ENCODE measurements around the gene ATP2B2.
"Not testable (repeated sequence)": the region's sequence is repeated elsewhere in the genome, so short reads cannot be mapped to it uniquely, and the experiment has no call there.

Gene ATP2B2

DNA sequence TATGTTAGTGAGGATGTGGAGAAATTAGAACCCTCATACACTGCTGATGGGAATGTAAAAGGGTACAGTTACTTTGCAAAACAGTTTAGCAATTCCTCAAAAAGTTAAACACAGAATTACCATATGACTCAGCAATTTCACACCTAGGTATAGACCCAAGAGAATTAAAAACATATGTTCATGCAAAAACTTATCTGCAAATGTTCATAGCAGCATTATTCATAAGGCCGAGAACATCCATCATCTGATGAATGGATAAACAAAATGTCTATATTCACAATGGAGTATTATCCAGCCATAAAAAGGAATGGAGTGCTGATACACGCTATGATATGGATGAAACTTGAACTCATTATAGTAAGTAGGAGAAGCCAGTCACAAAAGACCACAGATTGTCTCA, 194.8 kb downstream of the ATP2B2 start:
- no peak for DNase-seq (ENCODE audit: low read depth in 2 of 3, low spot score in 2 of 3)

DNA sequence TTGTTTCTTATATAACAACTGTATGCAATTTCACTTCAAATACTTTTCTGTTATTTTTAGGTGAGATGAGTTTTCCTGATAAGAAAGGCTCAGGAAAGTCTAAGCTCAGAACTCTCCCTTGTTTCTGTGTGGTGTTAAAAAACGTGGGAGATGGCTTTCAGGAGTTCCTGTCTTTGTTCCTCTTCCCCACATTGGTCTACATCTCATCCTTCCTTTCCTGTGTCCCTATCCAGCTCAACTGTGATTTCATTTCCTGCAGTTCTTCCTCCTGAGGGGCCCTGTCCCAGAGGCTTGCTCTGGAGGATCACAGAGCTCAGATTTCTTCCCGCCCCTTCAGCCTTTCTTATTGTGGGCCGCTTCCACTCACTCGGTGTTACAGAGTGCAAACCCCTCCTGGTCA, 195.7 kb downstream of the ATP2B2 start:
- no peak for DNase-seq (ENCODE audit: low read depth in 2 of 3, low spot score in 2 of 3)

DNA sequence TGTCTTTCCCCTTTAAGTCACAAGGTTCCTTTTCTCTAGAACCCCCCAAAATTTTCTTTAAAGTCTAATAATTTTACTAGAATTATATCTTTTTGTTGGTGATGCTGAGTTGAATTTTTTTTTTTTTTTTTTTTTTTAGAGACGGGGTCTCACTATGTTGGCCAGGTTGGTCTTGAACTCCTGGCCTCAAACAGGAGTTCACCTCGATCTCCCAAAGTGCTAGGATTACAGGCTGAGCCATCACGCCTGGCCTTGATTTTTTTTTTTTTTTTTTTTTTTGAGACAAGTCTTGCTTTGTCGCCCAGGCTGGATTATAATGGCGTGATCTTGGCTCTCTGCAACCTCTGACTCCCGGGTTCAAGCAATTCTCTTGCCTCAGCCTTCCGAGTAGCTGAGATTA, 196.7 kb downstream of the ATP2B2 start:
- DNase-seq (ENCODE audit: low read depth in 2 of 3, low spot score in 2 of 3) = no peak

DNA sequence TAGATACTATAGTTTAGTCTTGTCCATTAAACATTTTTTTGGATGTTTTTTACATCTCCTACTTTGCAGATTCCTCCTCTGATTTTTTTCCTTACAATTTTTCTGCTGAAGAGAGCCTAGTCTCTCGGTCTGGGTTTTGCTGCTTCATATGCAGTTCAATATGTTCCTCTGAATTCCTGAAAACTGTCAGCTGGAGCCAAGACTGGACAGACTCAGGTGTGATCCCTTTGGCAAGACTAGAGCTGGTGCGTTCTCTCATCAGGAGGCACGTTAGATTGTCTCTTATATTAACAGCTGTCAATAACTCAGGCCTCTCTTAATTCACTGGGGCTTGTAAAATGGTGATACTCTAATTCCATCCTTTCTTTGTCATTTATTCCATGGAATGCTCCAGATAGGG, 199.2 kb downstream of the ATP2B2 start:
- DNase-seq (ENCODE audit: low read depth in 2 of 3, low spot score in 2 of 3) = no peak

DNA sequence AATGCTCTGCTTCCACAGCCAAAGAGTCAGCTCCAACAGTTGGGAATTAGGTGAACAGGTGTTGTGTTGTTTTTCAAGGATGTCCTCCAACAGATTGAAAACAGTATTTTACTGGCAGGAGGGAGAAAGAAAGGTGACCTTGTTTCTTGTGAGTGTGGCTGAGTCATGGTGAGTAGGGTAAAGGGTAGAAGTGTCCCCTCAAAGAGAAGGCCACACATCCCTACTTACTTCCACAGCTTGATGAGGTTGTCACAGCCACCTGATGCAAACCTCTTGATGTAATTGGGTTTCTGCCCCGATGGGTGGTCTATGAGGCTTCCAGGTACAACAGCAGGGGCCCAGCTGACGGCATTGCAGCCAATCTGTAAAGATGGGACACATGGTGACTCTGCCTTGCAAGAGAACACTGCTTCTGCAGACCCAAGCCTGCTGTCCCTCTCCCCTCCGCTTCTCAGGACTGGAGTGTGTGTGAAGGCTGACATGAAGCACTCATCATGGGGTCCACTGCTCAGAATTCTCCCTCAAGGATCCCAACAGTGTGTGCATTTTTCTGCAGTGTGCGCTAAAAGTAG, 200.0 kb downstream of the ATP2B2 start:
- no peak for DNase-seq (ENCODE audit: low read depth in 2 of 3, low spot score in 2 of 3)

DNA sequence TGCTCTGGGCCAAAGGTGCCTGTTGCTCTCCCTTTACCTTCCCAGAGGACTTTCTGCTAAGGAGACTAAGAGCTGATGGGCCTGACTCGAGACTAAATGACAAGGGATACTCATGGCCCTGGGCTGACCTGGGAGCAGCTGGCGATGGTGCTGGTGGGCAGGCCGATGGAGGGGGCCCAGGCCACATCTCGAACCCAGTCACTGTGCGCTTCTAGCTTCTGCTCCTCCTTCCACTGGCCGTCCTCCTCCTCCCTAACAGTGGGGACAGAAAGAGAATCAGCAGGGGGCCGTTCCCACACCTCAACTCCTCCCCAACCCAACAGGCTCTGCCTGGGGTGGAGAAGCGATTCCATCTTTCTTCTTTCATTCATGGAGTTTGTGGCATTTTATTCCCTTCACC, 200.5 kb downstream of the ATP2B2 start:
- no peak for DNase-seq (ENCODE audit: low read depth in 2 of 3, low spot score in 2 of 3)

DNA sequence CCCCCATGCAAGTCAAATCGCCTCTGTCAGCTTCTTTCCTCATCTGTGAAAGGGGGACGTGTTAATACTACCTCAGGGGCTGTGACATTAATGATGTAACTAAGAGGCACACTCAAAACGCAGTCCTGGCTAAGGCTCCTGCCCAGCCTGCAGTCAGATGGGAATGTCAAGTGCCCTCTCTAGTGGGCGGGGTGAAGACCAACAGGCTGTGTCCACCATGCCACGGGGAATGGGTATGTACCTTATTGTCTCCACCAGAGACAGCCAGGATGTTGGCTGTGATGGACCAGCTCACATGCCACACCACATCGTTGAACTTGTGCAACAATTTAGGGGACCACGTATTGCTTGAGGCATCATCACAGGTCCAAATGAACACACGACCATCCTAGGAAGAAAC, 201.6 kb downstream of the ATP2B2 start:
- no peak for DNase-seq (ENCODE audit: low read depth in 2 of 3, low spot score in 2 of 3)

DNA sequence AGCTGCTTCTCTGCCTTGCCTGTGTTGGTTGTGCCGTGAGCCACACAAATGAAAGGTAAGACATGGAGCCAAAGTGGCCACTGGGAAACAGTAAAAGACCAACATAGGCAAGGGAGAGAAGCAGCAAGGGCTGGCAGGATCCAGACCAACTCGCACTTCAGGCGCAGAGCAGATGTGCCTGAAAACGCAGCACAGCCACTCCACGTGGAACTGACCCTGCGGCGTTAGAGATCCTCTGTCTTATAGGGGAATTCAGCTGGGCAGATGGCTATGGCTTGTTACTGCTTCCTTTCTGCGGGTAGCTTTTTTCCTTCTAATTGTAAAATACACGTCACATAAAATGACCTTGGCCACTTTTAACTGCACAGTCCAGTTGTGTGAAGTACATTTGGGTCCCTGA, 202.3 kb downstream of the ATP2B2 start:
- DNase-seq (ENCODE audit: low read depth in 2 of 3, low spot score in 2 of 3) = no peak

DNA sequence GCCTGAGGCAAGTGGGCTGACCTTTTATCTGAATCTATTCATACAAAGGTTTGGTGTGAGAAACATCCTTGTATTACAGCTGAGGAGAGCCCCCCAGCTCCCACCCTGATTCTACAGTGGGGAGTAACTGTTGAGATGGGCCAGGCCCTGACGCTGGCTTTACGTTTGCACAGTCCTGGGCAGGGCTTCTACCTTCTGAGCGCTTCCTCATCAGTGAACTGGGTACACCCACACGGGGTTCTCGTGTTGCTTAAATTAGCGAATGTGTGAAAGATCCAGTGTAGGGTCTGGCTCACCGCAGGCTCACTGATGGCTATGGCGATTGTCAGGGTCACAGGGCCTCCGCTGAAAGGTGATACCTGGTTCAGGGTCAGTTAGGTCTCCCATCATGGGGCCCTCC, 205.3 kb downstream of the ATP2B2 start:
- DNase-seq (ENCODE audit: low read depth in 2 of 3, low spot score in 2 of 3) = no peak

DNA sequence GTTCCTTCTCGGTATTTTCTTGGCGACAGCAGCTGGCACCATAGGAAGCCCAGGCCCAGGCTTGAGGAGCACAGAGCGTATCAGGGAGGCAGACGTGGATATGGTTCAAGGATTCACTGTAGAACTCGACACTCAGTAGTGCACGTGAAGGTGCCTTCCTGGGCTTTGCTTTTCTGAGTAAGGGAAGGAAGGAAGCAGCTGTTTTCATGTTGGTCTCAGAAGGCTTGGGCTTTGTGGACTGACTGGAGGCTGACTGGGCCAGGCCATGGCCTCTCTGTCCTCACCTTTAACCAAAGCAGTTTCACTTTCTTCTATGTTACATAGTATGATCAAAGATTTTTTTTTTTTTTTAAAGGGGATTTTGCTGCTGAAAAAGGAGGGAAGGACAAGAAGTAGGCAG, 205.7 kb downstream of the ATP2B2 start:
- no peak for DNase-seq (ENCODE audit: low read depth in 2 of 3, low spot score in 2 of 3)

DNA sequence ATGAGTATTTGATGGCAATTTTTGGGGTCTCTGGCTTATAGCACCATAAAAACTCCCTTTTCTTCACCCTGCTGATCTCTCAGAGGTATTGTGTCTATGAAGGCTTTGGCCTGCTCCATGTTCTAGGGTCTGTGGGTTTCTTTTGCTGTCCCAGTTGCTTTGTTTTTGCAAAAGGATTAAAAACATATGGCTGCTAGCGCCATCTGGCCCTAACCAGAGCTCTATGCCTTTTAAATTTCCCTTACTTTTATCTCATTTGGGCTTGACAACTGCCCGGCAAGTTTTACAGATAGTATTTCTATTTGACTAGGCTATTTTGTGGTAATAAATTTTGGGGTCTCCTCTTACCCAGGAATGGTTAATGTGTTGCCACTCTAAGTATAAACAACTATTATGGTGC, 206.2 kb downstream of the ATP2B2 start:
- no peak for DNase-seq (ENCODE audit: low read depth in 2 of 3, low spot score in 2 of 3)

DNA sequence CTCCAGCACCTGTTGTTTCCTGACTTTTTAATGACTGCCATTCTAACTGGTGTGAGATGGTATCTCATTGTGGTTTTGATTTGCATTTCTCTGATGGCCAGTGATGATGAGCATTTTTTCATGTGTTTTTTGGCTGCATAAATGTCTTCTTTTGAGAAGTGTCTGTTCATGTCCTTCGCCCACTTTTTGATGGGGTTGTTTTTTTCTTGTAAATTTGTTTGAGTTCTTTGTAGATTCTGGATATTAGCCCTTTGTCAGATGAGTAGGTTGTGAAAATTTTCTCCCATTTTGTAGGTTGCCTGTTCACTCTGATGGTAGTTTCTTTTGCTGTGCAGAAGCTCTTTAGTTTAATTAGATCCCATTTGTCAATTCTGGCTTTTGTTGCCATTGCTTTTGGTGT, 207.3 kb downstream of the ATP2B2 start:
- not testable (repeated sequence) for DNase-seq (ENCODE audit: low read depth in 2 of 3, low spot score in 2 of 3)

DNA sequence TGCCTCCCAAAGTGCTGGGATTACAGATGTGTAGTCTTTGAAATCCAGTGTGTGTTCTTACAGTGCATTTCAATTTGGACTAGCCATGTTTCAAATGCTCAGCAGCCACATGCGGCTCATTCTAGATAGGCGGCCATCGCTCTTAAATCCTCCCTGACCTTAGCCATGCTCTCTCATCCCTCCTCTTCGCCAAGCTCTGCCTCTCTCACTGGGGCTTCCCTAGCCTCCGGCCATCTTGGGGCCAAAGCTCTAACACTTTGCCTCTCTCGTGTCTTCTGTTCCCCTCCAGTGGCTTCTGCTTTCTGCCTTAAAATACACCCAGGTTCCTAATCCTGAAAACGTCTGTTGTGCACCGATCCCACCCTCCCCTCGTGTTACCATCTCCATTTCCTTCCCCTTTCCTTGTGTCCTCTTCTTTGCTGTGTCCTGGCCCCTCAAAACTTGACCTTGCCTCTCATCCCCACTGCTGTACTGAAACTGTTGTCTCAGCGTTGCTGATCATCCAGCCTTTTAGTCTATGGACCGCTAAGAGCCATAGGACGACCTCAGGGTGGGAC, 211.3 kb downstream of the ATP2B2 start:
- no peak for DNase-seq (ENCODE audit: low read depth in 2 of 3, low spot score in 2 of 3)

DNA sequence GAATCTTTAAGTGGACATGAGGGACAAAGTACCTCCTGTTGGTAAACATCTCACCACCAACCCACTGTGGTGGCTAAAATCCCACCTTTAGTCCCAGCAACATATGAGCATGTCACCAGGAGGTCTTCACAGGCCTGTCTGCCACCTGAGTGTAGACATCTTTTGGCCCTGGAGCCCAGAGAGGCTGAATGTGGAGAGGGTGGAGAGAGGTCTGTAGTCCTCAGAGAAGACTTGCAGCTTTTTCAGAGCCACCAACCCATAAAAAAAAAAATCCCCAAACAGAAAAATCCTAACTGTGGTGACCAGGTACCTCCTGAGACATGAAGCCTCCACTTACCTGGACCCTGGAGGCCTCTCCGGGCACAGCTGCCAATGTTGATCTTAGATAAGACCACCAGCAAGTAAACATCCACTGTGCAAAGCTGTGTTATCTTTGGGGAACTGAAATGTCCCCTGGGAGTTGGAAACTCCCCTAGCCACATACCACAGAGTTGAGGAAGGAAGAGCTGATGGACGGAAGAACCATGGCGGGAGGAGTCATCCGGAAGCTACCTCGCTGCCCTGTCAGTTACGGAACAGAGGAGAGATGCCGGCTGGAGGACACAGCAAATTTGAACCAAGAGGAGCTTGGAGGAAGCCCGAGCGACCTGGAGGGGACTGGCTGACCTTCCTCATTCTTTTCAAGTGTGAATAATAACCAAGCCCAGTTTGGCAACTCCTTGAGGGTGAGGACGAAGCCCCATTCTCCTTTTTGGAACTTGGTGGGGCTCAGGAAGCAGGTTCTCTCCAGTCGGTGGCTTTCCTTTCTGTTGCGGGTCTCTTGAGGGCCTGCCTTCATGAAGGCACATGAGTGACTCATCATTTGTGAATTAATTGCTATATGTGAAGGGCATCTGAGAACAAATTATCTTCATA, 212.6 kb downstream of the ATP2B2 start, which contains the start of gene GHRL:
Gene GHRL (minus strand): TSS at position 443 of the 915 bp plus-strand sequence. CDS start 2,767 bp downstream, outside the sequence.
- DNase-seq (ENCODE audit: low read depth in 2 of 3, low spot score in 2 of 3) = no peak

DNA sequence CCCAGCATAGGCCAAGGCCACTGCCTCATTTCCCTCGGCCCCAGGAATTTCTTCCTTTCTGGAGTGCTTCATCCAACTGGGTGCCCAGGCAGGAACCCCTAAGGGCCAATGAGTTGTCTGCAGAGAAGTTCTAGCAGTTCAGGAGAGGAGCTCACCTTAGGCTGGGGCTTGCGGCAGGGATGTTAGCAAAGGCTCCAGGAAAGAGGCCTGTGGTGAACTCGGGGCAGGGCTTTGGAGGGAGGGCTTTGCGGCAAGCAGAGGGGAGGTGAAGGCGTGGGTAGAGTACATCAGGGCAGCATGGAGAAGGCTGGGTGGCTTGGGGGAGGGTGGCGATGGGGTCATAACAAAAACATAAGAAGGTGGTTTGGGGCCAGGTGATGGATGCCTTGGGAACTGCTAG, 213.7 kb downstream of the ATP2B2 start:
- no peak for DNase-seq (ENCODE audit: low read depth in 2 of 3, low spot score in 2 of 3)

DNA sequence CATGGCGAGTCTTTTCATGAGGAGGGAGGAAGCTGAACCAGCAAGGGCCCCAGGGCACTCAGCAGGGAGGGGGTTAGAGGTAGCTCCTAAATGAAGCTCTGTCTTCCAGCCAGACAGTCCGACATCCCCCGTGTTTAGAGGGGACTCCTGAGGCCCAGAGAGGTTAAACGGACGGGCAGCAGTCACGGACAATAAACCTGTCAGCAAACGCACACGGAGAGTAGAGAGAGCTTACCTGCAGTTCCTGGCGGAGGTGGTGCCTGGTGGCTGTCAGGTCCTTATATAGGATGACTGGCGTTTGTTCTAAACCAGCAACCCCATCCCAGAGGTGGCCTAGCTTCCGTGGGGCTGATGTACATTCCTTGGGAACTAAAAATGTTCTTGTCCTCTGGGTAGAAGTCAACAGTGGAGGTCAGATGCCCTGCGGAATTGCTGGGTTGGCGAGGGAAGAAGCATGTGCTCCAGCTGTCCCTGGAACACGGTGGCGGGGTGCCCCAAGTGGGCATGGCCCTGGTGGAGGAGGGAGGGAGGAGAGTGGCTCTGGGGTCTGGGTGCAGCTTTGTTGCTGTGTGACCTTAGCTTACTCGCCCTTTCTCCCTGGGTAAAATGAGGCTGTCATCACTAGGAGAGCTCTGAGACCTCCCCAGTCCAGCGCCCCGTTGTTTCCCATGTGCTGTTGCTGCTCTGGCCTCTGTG, 214.8 kb downstream of the ATP2B2 start:
- DNase-seq (ENCODE audit: low read depth in 2 of 3, low spot score in 2 of 3) = no peak

DNA sequence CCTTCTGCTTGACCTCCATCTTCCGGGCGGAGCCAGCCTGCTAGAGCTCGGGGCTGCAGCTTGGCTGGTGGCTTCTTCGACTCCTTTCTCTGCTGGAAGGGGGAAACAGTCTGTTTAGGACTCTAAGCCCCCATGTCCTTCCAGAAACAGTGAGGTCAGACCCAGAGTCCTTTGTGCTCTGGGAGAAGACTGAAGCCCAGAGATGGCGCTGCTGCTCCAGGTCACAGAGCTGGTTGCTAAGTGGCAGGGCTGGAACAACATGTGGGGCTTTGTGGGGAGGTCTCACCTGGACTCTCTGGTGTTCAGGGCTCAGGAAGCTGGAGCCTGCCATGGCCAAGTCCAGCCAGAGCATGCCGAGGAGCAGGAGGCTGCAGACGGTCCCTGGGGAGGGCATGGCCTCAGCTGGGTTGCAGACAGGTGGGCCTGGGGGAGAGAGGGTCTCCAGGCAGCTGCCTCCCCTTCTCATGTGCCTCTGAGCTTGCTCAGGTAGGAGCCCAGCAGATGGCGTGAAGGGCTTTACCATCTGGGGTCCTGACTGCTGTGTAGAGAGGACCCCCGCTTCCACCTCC, 215.5 kb downstream of the ATP2B2 start:
- no peak for DNase-seq (ENCODE audit: low read depth in 2 of 3, low spot score in 2 of 3)

DNA sequence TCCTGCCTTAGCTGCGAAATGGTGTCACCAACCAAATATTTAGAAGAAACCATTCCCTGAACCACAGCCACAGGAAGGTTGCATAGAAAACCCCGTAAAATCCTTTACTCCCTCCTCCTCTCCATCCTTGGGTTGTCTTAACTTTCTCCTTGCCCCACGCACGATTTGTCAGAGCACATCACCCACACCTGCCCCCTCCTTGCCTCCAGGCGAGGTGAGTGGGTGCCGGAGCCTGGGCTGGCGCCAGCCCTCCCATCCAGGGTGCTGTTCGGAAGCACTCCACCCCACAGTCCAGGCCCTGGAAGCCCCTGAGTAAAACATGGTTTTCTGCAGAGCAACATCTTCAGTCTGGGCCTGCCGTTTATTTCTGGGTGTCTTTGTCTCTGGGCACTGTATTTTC, 216.3 kb downstream of the ATP2B2 start:
- DNase-seq (ENCODE audit: low read depth in 2 of 3, low spot score in 2 of 3) = no peak

DNA sequence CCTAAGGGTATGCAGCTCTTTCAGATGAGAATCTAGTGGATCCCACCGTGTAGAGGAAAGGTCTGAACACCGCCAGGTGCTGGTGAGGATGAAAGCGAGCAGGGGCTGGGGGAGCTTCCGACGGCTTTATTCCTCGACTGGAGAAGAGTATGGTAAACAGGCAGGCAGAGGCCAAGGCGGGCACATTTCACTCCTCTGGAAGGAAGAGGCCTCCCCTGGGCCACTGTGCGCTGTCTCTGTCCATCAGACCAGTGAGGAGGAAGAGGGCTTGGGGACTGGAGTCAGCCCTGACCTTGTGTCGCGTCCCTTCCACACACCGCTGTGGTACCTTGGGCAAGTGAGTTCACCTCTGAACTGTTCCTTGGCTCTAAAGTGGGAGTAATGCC, 216.8 kb downstream of the ATP2B2 start:
- DNase-seq (ENCODE audit: low read depth in 2 of 3, low spot score in 2 of 3) = no peak

DNA sequence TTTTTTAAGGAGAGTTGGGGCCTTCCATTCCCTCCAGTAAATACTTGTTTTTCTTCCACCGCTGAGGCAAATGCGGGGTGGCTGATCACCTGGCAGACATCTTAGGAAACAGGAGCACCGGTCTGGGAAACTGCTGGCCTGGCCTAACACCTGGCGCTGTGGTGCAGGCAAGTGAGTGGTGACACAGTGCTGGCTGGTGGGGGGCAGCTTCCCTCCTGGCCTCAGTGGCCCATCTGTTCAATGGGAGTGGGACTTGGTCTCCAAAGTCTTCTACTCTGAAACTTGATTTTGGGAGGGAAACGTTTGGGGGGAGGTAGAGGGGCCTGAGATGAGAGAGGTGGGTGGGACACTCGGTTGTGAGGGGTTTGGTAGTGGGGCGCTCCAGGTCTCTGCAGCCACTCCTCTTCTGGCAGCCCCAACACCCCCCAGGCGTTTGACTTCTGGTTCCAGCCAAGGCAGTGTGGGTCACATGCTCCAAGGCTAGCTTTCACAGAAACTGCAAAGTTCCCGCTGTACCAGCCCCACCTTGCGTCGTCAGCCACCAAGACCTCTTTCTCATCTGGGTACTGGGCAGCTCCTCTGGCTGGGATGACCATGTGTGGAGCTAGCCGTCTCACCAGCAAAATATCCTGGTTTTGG, 217.3 kb downstream of the ATP2B2 start:
- no peak for DNase-seq (ENCODE audit: low read depth in 2 of 3, low spot score in 2 of 3)

Data from activated CD8-positive, alpha-beta memory T cell treated with anti-CD3 and anti-CD28 coated beads for 48 hours (primary cell).